Measurements from ENCODE around the gene CDH23.

Gene CDH23

DNA sequence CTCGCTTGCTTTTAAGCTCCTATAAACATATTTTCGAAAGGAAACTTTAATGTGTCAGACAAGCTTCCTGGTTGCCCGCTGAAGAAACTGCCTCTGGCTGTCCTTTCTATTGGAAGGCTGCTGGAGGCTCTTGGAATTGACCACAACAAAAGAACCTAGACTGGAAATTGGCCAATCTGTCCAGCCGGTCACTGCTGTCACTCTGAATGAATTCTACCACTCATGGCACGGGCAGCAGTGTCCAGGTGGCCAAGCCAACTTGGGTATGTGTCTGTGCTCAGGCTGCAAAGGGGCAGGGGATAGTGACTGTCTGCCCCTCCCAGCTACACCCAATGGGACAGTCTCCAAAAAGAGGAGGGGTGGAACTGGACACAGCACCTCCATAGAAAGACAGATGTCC lies 57.6 kb downstream of the CDH23 start:
- no peak overlapping the region for H2AFZ ChIP-seq (ENCODE audit: low read depth)
- H3K4me1 ChIP-seq (ENCODE audit: low read depth, poor library complexity, severe bottlenecking) = no peaks in the 10 kb centered on the region
- H3K4me3 ChIP-seq (IDR thresholded peaks at IDR 0.05; ENCODE audit: insufficient read depth, low read depth, low read length) = no peak overlapping the region
- no peak overlapping the region for H3K4me2 ChIP-seq
- H3K79me2 ChIP-seq (ENCODE audit: insufficient read depth, low read depth) = no peaks in the 10 kb centered on the region
- H3K27me3 ChIP-seq (ENCODE audit: insufficient read depth, low read depth) = peaks cover 66% of the 10 kb centered on the region
- no peak overlapping the region for H3K27ac ChIP-seq
- TF ChIP-seq CTCF (conservative IDR thresholded peaks at IDR 0.05; ENCODE audit: low read depth, low read length) = no peak
- no peaks in the 10 kb centered on the region for H4K20me1 ChIP-seq (ENCODE audit: insufficient read depth)
- H3K9ac ChIP-seq = no peak overlapping the region
- H3K36me3 ChIP-seq (ENCODE audit: insufficient read depth) = no peaks in the 10 kb centered on the region

GRCh38 chr10:71455035-71455434 lies 58.3 kb downstream of the CDH23 start:
- H3K27ac ChIP-seq = no peak overlapping the region
- no peaks in the 10 kb centered on the region for H3K36me3 ChIP-seq (ENCODE audit: insufficient read depth)
- peaks cover 67% of the 10 kb centered on the region for H3K27me3 ChIP-seq (ENCODE audit: insufficient read depth, low read depth)
- H4K20me1 ChIP-seq (ENCODE audit: insufficient read depth) = no peaks in the 10 kb centered on the region
- no peak for TF ChIP-seq CTCF (conservative IDR thresholded peaks at IDR 0.05; ENCODE audit: low read depth, low read length)
- H3K9ac ChIP-seq = no peak overlapping the region
- no peak overlapping the region for H3K4me2 ChIP-seq
- H3K4me1 ChIP-seq (ENCODE audit: low read depth, poor library complexity, severe bottlenecking) = no peaks in the 10 kb centered on the region
- no peak overlapping the region for H3K4me3 ChIP-seq (IDR thresholded peaks at IDR 0.05; ENCODE audit: insufficient read depth, low read depth, low read length)
- no peaks in the 10 kb centered on the region for H3K79me2 ChIP-seq (ENCODE audit: insufficient read depth, low read depth)
- H2AFZ ChIP-seq (ENCODE audit: low read depth) = no peak overlapping the region

DNA sequence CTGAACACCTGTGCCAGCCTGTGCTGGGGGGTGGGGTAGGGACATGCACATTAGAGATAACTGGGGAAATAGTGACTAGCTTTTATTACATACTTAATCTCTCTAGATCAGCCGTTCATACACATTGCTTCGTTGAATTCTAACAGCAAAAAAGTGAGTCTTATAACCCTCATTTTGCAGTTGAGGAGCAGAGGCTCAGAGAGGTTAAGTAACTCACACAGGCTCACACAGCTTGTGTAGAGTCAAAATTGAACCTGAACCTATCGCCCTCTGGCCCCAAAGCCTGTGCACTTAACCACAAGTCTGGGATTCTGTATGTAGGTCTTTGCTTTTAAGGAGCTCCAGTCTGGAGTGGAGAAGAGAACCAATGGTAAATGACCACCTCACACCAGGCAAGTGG lies 59.9 kb downstream of the CDH23 start:
- Histone ChIP-seq H4K20me1 (ENCODE audit: insufficient read depth) (no peaks in the 10 kb centered on the region), H3K36me3 (ENCODE audit: insufficient read depth) (no peaks in the 10 kb centered on the region), H3K79me2 (ENCODE audit: insufficient read depth, low read depth) (no peaks in the 10 kb centered on the region), H2AFZ (ENCODE audit: low read depth) (no peak overlapping the region), H3K4me1 (ENCODE audit: low read depth, poor library complexity, severe bottlenecking) (no peaks in the 10 kb centered on the region), H3K4me3 (IDR thresholded peaks at IDR 0.05; ENCODE audit: insufficient read depth, low read depth, low read length) (no peak overlapping the region), H3K4me2 (no peak overlapping the region), H3K27me3 (ENCODE audit: insufficient read depth, low read depth) (peaks cover 75% of the 10 kb centered on the region), H3K9ac (no peak overlapping the region), H3K27ac (no peak overlapping the region)
- no peak for TF ChIP-seq CTCF (conservative IDR thresholded peaks at IDR 0.05; ENCODE audit: low read depth, low read length)

DNA sequence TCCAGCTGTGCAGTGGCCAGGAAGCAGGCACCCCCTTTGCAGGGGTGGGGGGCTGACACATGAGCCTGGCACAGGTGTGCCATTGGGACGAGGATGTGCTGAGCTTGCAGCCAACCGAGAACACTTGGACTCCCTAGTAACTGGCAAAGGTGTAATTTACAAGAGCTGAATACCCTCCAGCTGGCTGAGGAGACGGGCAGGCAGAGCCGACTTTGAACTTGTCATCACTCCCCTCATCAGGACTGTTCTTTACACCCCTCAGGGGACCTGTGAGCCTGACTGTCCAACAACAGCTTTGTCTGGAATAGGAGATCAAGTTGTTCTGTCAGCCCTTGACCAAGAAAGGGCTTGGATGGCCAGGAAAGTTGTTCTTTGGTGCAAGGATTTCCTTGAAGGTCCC lies 61.2 kb downstream of the CDH23 start:
- Histone ChIP-seq H3K27ac (no peak overlapping the region), H3K79me2 (ENCODE audit: insufficient read depth, low read depth) (no peaks in the 10 kb centered on the region), H4K20me1 (ENCODE audit: insufficient read depth) (no peaks in the 10 kb centered on the region), H3K9ac (no peak overlapping the region), H3K4me1 (ENCODE audit: low read depth, poor library complexity, severe bottlenecking) (no peaks in the 10 kb centered on the region), H3K27me3 (ENCODE audit: insufficient read depth, low read depth) (peaks cover 82% of the 10 kb centered on the region), H2AFZ (ENCODE audit: low read depth) (no peak overlapping the region), H3K4me2 (no peak overlapping the region), H3K36me3 (ENCODE audit: insufficient read depth) (no peaks in the 10 kb centered on the region), H3K4me3 (IDR thresholded peaks at IDR 0.05; ENCODE audit: insufficient read depth, low read depth, low read length) (no peak overlapping the region)
- no peak for TF ChIP-seq CTCF (conservative IDR thresholded peaks at IDR 0.05; ENCODE audit: low read depth, low read length)

GRCh38 chr10:71458387-71458786 lies 61.7 kb downstream of the CDH23 start:
- Histone ChIP-seq H3K4me1 (ENCODE audit: low read depth, poor library complexity, severe bottlenecking) (no peaks in the 10 kb centered on the region), H3K4me2 (no peak overlapping the region), H3K9ac (no peak overlapping the region), H3K79me2 (ENCODE audit: insufficient read depth, low read depth) (no peaks in the 10 kb centered on the region), H2AFZ (ENCODE audit: low read depth) (no peak overlapping the region), H3K36me3 (ENCODE audit: insufficient read depth) (no peaks in the 10 kb centered on the region), H3K4me3 (IDR thresholded peaks at IDR 0.05; ENCODE audit: insufficient read depth, low read depth, low read length) (no peak overlapping the region), H4K20me1 (ENCODE audit: insufficient read depth) (no peaks in the 10 kb centered on the region), H3K27ac (no peak overlapping the region), H3K27me3 (ENCODE audit: insufficient read depth, low read depth) (peaks cover 81% of the 10 kb centered on the region)
- no peak for TF ChIP-seq CTCF (conservative IDR thresholded peaks at IDR 0.05; ENCODE audit: low read depth, low read length)
